GM18858 (cell line): ENCODE results near the gene NACC1.

Experiments used
- ATAC-seq: cut with Tn5 transposase; IDR thresholded peaks from one replicate; pipeline ENCODE4 v1.9.1; 2021; ENCODE audit not compliant: unreplicated experiment

The NACC1 gene

GRCh38 chr19:13087795-13088537 is 30.1 kb upstream of the NACC1 start:
- ATAC-seq: no peak

GRCh38 chr19:13089139-13089856 is 28.8 kb upstream of the NACC1 start:
- no peak for ATAC-seq

- ATAC-seq: no peak
Observed at GRCh38 chr19:13089857-13090507, 28.1 kb upstream of the NACC1 start.

GRCh38 chr19:13090511-13091231 is 27.4 kb upstream of the NACC1 start:
- ATAC-seq: no peak

GRCh38 chr19:13091400-13092157 is 26.5 kb upstream of the NACC1 start:
- ATAC-seq: no peak

GRCh38 chr19:13092158-13092543 is 25.9 kb upstream of the NACC1 start:
- ATAC-seq: no peak

- no peak for ATAC-seq
Observed at GRCh38 chr19:13092606-13093235, 25.3 kb upstream of the NACC1 start.

GRCh38 chr19:13093407-13094105 is 24.5 kb upstream of the NACC1 start:
- no peak for ATAC-seq

- ATAC-seq: no peak
Observed at GRCh38 chr19:13094106-13094504, 24.0 kb upstream of the NACC1 start.

GRCh38 chr19:13094771-13095392 is 23.2 kb upstream of the NACC1 start:
- ATAC-seq: no peak

GRCh38 chr19:13095393-13095784 is 22.7 kb upstream of the NACC1 start:
- ATAC-seq: no peak

- no peak for ATAC-seq
Observed at GRCh38 chr19:13095934-13096927, 21.8 kb upstream of the NACC1 start.

GRCh38 chr19:13097033-13097462 is 21.0 kb upstream of the NACC1 start:
- no peak for ATAC-seq

GRCh38 chr19:13097463-13098258 is 20.4 kb upstream of the NACC1 start:
- ATAC-seq: no peak

GRCh38 chr19:13098277-13099072 is 19.6 kb upstream of the NACC1 start:
- ATAC-seq: no peak
